GM06990 (cell line): ENCODE results near the gene EDN1.

Experiments used
- DNase-seq: peaks from one replicate; pipeline ENCODE4 v3.0.0-alpha.2; 2011; ENCODE audit not compliant: insufficient read length; ENCODE audit errors: extremely low read depth
- H3K27me3 ChIP-seq: replicated peaks from 2 replicates; pipeline ENCODE4 v1.6.0; 2011; ENCODE audit warnings: low read length; ENCODE audit not compliant: control insufficient read depth, insufficient read depth
- H3K36me3 ChIP-seq: 2 replicates; pipeline ENCODE4 v1.5.1; 2011; ENCODE audit warnings: low read length; ENCODE audit not compliant: control insufficient read depth, insufficient read depth
- H3K4me3 ChIP-seq: replicated peaks from 2 replicates; pipeline ENCODE4 v1.5.1; 2011; ENCODE audit warnings: low read depth, mild to moderate bottlenecking, control low read depth, low read length
- CTCF ChIP-seq: IDR thresholded peaks from 2 replicates; pipeline ENCODE4 v1.5.1; 2011; ENCODE audit warnings: low read length, control low read depth, mild to moderate bottlenecking, inconsistent platforms; ENCODE audit not compliant: insufficient read depth, poor library complexity, severe bottlenecking

EDN1 gene

GRCh38 chr6:12293235-12293930 is 3.2 kb downstream of the EDN1 start:
- no peak for TF ChIP-seq CTCF
- DNase-seq, result no peak
- Histone ChIP-seq H3K36me3 (peaks cover 3% of the 10 kb centered on the region; the same call in 1 of the 2 replicates), H3K27me3 (no peaks in the 10 kb centered on the region), H3K4me3 (no peak overlapping the region)

- no peaks in the 10 kb centered on the region for H3K27me3 ChIP-seq
- no peak for DNase-seq
- no peak for TF ChIP-seq CTCF
- H3K4me3 ChIP-seq, result no peak overlapping the region
- peaks cover 3% of the 10 kb centered on the region; the same call in 1 of the 2 replicates for H3K36me3 ChIP-seq
Measured at GRCh38 chr6:12293931-12294807, 4.0 kb downstream of the EDN1 start.

GRCh38 chr6:12294851-12295536 is 4.8 kb downstream of the EDN1 start:
- no peak for DNase-seq
- Histone ChIP-seq H3K27me3 (no peaks in the 10 kb centered on the region), H3K4me3 (no peak overlapping the region), H3K36me3 (peaks cover 3% of the 10 kb centered on the region; the same call in 1 of the 2 replicates)
- no peak for TF ChIP-seq CTCF

- H3K36me3 ChIP-seq, result peaks cover 3% of the 10 kb centered on the region; the same call in 1 of the 2 replicates
- no peak for TF ChIP-seq CTCF
- no peak overlapping the region for H3K4me3 ChIP-seq
- DNase-seq, result no peak
- no peaks in the 10 kb centered on the region for H3K27me3 ChIP-seq
Measured at GRCh38 chr6:12295558-12296254, 5.5 kb downstream of the EDN1 start.

GRCh38 chr6:12296255-12296573 is 6.1 kb downstream of the EDN1 start:
- Histone ChIP-seq H3K4me3 (no peak overlapping the region), H3K36me3 (peaks cover 3% of the 10 kb centered on the region; the same call in 1 of the 2 replicates), H3K27me3 (no peaks in the 10 kb centered on the region)
- no peak for TF ChIP-seq CTCF
- DNase-seq, result no peak
